ENCODE measurements around the gene CTDP1.

GRCh38 chr18:79736230-79736629 is 56.6 kb downstream of the CTDP1 start:
- TF ChIP-seq POLR2A (IDR thresholded peaks at IDR 0.05) (no peak), CTCF (IDR thresholded peaks at IDR 0.05) (no peak)

All from body of pancreas (tissue), 4 donors.